Measurements from ENCODE around the gene NTRK1.
A peak's percentile ranks its signal among the peaks of the same experiment; 100 is the strongest.

NTRK1 gene

GRCh38 chr1:156892190-156893047 lies 31.8 kb downstream of the NTRK1 start:
- Mint-ChIP-seq H3K4me3 (peak overlapping the region; percentile 61 to 76), H3K27me3 (peaks cover 91% of the 10 kb centered on the region), H3K27ac (no peak overlapping the region), H3K4me1 (peaks cover 19% of the 10 kb centered on the region), H3K9me3 (no peaks in the 10 kb centered on the region)
- ATAC-seq (peak; percentile 94), DNase-seq (peak; percentile 86 to 87)

DNA sequence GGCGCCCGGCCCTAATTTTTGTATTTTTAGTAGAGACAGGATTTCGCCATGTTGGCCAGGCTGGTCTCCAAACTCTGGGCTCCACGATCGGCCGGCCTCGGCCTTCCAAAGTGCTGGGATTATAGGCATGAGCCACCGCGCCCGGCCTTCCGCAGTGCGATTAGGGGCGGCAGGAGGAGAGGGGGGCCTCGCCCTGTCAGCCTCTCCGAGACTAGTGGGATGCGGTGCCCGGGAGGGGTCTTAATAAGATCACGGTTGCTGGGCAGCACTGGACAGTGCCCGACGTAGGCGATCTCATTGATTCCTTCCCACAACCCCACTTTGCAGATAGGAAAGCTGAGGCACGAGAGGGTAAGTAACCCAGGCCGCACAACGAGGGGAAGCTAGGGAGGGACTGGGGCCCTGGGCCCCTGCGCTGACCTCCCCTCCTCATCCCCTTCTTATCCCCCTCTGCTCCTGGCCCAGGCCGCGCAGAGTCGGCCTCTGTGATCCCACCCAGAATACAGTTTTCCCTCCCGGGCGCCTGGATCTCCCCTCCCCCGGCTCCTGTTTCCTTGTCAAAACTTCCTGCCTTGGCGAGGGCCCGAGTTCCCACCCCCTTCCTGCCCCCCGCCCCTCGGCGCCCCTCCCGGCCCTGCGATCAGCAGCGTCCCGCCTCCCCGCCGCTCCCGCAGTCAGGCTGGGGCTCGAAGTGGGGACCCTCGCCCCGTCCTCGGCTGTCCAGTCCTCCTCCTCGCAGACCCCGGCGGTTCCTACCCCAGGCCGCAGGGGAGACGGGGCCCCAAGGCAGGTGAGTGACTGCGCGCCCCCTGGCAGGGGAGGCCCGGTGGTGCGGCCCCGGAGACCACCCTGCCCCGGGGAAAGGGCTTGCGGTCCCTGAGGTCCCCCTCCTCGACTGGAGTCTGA lies 32.6 kb downstream of the NTRK1 start, which contains the start of gene PEAR1:
PEAR1 (plus strand) TSS at position 671 of the 906 bp plus-strand sequence. CDS start 10,209 bp downstream, outside the sequence.
- Mint-ChIP-seq H3K4me1 (peaks cover 26% of the 10 kb centered on the region), H3K27ac (no peak within 1 kb of the TSS), H3K27me3 (peaks cover 91% of the 10 kb centered on the region), H3K9me3 (no peaks in the 10 kb centered on the region), H3K4me3 (peak within 1 kb of the TSS; percentile 61 to 76)
- ATAC-seq (peak; percentile 14), DNase-seq (no peak)

DNA sequence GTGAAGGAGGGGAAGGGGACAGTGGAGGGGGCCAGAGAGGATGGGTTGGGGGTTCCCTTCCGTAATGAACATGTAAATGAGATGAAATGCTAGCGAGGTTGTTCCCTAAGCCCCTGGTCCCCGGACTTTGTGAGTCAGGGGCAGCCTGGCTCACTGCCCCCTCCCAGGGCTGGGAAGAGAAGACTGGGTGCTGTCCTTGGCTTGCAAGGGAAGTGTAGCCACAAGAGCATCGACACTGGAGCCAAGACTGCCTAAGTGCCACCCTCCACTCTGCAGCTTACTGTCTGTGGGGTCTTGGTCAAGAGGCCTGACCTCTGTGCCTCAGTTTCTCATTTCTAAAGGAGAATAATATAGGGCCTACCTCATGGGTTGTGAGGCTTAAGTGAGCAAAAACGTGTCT lies 33.3 kb downstream of the NTRK1 start:
- Mint-ChIP-seq H3K27me3 (peaks cover 91% of the 10 kb centered on the region), H3K9me3 (no peaks in the 10 kb centered on the region), H3K27ac (no peak overlapping the region), H3K4me3 (no peak overlapping the region), H3K4me1 (peaks cover 31% of the 10 kb centered on the region)
- no peak for ATAC-seq
- DNase-seq, result no peak

GRCh38 chr1:156894711-156895454 lies 34.2 kb downstream of the NTRK1 start:
- peaks cover 31% of the 10 kb centered on the region for H3K4me1 Mint-ChIP-seq
- no peak overlapping the region for H3K4me3 Mint-ChIP-seq
- H3K27ac Mint-ChIP-seq, result no peak overlapping the region
- H3K27me3 Mint-ChIP-seq, result peaks cover 88% of the 10 kb centered on the region
- ATAC-seq, result no peak
- no peak for DNase-seq
- no peaks in the 10 kb centered on the region for H3K9me3 Mint-ChIP-seq

DNA sequence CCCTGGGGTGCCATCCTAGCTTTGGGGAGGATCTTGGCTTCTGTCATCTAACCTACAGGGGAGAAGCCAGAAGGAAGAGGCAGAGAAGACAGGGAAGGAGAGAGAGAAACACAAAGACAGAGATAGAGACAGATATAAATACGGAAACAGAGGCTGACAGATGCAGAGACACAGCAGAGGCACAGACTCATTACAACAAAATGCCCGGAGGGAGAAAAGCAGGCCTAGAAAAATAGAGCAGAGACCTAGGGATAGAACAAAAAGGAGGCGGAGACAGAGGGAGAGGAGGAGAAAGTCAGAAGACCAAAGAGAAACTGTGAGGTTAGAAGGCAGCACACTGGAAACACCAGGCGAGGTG lies 34.8 kb downstream of the NTRK1 start:
- H3K9me3 Mint-ChIP-seq, result no peaks in the 10 kb centered on the region
- peaks cover 31% of the 10 kb centered on the region for H3K4me1 Mint-ChIP-seq
- peaks cover 82% of the 10 kb centered on the region for H3K27me3 Mint-ChIP-seq
- DNase-seq, result no peak
- H3K4me3 Mint-ChIP-seq, result no peak overlapping the region
- ATAC-seq, result no peak
- H3K27ac Mint-ChIP-seq, result no peak overlapping the region

DNA sequence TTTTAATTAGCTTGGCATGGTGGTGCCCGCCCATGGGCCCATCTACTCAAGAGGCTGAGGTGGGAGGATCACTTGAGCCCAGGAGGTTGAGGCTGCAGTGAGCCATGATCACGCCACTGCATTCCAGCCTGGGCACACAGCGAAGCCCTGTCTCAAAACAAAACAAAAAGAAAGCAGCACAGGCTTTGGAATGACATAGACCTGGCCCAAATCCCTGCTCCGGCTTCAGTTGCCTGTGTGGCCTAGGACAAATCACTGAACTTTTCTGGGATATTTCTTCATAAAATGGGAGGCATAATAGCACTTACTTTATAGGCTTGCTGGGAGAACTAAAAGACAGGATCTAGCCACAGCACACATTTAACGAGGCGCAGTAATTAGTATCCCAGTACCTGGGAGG lies 35.3 kb downstream of the NTRK1 start:
- no peaks in the 10 kb centered on the region for H3K9me3 Mint-ChIP-seq
- H3K4me1 Mint-ChIP-seq, result peaks cover 31% of the 10 kb centered on the region
- DNase-seq, result no peak
- no peak for ATAC-seq
- no peak overlapping the region for H3K27ac Mint-ChIP-seq
- no peak overlapping the region for H3K4me3 Mint-ChIP-seq
- peaks cover 77% of the 10 kb centered on the region for H3K27me3 Mint-ChIP-seq

DNA sequence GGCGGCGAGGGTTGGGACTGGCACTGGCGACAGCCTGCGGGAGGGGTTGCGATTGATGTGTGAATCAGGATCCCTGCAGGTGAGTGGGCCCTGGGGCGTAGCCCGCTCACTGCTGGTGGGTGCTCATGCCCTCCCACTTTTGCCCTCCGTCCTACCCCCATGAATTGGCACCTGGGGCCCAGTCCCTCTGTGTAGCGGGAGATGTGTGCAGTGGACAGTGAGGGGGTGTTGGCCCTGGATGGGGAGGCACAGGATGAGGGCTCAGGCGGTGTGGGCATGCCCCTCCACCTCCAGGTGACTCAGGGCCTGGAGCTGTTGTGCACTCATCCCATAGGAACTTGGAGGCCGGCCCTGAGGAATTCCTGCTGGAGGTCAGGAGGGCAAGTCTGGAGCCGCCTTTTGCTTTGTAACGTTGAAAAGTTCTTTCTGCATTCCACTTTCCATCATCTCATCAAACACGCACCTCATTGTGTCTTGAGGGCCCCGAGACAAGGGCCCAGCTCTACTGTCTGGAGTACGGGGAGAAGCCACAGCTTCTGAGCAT lies 35.9 kb downstream of the NTRK1 start:
- H3K27me3 Mint-ChIP-seq, result peaks cover 71% of the 10 kb centered on the region
- DNase-seq, result no peak
- ATAC-seq, result no peak
- H3K9me3 Mint-ChIP-seq, result no peaks in the 10 kb centered on the region
- H3K4me1 Mint-ChIP-seq, result peaks cover 31% of the 10 kb centered on the region
- H3K4me3 Mint-ChIP-seq, result no peak overlapping the region
- H3K27ac Mint-ChIP-seq, result no peak overlapping the region

DNA sequence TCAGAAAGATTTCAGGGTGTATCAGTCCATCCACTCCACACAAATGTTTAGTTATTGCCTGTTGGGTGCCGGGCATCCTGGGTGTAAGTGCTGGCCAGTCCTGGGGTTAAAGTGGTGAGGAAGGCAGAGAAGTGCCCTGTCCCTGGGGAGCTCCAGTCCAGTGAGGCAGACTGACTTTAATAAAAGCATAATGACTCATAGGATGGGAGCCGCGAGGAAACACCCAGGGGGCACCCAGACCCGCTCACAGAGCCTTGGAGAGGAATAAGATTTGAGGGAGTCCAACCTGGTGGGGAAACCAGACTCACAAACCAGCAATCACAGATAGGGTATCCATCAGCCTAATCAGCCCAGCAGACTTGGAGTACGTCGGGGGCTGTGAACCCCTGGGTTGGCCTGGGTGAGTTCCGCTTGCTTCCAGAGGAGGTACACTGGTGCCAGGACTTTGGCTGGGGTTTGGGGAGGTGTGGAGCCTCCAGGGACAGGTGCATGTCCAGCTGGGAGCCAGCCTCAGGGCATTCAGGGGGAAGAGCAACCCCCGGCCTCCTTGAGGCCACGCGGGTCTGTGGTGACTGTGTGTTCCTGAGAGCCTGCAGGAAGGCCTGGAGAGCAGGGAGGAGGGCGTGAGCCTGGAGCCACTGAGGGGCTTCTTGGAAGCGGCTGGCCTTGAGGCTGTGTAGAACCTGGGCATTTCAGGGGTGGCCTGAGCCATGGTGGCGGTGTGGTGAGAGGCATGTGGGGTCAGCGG lies 36.6 kb downstream of the NTRK1 start:
- ATAC-seq, result no peak
- H3K27ac Mint-ChIP-seq, result peak overlapping the region in 1 of 2 donors; percentile 61
- H3K27me3 Mint-ChIP-seq, result peaks cover 64% of the 10 kb centered on the region
- no peak for DNase-seq
- peaks cover 26% of the 10 kb centered on the region for H3K4me1 Mint-ChIP-seq
- H3K9me3 Mint-ChIP-seq, result no peaks in the 10 kb centered on the region
- H3K4me3 Mint-ChIP-seq, result peak overlapping the region in 1 of 2 donors; percentile 12

DNA sequence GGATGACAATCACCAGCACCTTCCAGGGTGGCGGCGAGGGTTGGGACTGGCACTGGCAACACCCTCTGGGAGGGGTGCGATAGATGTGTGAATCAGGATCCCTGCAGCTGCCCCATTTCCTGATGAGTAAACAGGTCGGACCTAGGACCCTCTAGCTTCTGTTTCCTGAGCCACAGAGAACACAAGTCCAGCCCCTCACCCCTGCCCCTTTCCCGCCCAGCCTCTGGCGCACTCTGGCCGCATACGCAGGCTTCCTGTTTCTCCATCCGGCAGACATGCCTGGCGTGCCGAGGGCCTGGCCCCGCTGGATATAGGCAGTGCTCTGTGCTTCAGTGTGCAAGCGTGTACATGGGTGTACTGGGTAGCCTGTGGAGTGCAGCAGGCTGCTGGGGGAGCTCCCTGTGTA lies 37.5 kb downstream of the NTRK1 start:
- Mint-ChIP-seq H3K4me1 (peaks cover 19% of the 10 kb centered on the region), H3K27me3 (peaks cover 57% of the 10 kb centered on the region), H3K9me3 (no peaks in the 10 kb centered on the region), H3K27ac (no peak overlapping the region), H3K4me3 (no peak overlapping the region)
- DNase-seq (no peak), ATAC-seq (no peak)

DNA sequence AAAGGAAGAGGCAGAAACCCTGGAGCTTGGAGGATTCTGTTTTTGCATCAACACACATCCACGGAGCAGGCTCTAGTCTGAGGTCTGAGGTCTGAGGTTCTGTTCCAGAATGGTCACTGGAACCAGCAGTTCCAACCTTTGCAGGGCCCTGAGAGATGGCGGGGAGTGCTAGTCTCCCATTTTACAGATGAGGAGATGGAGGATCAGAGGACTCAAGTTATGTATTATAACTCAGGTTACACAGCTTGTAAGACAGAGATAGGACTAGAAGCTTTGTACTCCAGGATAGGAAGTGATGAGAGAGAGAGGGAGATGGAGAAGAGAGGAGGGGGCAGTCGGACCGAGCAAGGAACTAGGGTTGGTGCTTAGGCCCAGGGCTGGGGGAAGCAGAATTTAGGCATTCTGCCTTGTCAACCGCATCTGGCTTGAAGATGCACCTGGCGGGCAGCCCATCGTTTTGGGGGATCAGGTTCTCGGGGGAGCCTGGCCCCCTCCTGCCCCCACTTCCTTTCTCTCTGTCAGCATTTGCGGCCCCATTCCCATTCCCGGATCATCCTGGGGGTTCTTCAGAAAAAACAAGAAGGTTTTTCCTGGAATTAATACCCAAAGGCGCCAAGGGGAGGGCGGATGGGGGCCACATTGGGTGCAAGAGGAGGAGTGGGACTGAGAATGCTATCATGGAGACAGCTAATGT lies 38.5 kb downstream of the NTRK1 start:
- no peak for DNase-seq
- H3K9me3 Mint-ChIP-seq, result no peaks in the 10 kb centered on the region
- H3K27me3 Mint-ChIP-seq, result peaks cover 48% of the 10 kb centered on the region
- no peak overlapping the region for H3K4me3 Mint-ChIP-seq
- H3K27ac Mint-ChIP-seq, result no peak overlapping the region
- peaks cover 17% of the 10 kb centered on the region for H3K4me1 Mint-ChIP-seq
- no peak for ATAC-seq

- Mint-ChIP-seq H3K27ac (no peak overlapping the region), H3K4me3 (no peak overlapping the region)
- ATAC-seq, result no peak
Measured at GRCh38 chr1:156899956-156900718, 39.5 kb downstream of the NTRK1 start.

GRCh38 chr1:156900896-156901589 lies 40.4 kb downstream of the NTRK1 start:
- Mint-ChIP-seq H3K9me3 (no peaks in the 10 kb centered on the region), H3K27ac (no peak overlapping the region), H3K4me3 (no peak overlapping the region), H3K27me3 (peaks cover 33% of the 10 kb centered on the region), H3K4me1 (peaks cover 17% of the 10 kb centered on the region)
- DNase-seq (no peak), ATAC-seq (no peak)

More at GRCh38 chr1:156899956-156900718, 39.5 kb downstream of the NTRK1 start:
- H3K4me1 Mint-ChIP-seq, result peaks cover 17% of the 10 kb centered on the region
- peaks cover 40% of the 10 kb centered on the region for H3K27me3 Mint-ChIP-seq
- H3K9me3 Mint-ChIP-seq, result no peaks in the 10 kb centered on the region
- no peak for DNase-seq

DNA sequence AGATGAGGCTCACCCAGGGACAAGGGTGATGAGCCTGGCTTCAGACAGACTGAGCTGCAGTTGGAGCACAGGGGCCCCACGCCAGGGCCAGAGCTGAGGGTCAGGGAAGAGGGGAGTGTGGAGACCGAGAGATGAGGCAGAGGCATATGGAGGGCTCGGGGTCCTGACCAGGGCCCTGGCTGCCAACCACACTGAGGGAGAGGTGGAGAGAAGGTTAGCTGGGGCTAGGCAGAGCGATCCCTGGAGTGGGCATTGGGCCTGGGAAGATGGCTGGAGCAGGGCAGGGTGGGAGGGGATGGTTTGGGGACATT lies 40.9 kb downstream of the NTRK1 start:
- Mint-ChIP-seq H3K4me1 (peaks cover 17% of the 10 kb centered on the region), H3K27ac (no peak overlapping the region), H3K9me3 (no peaks in the 10 kb centered on the region), H3K27me3 (peaks cover 28% of the 10 kb centered on the region), H3K4me3 (no peak overlapping the region)
- DNase-seq (no peak), ATAC-seq (no peak)

Measured in stimulated activated naive CD8-positive, alpha-beta T cell treated with anti-CD3 and anti-CD28 coated beads, Interleukin-15, amount 100 ng/mL, for 72 hours (primary cell).